H9 (cell line): ENCODE measurements around the gene DYRK4. TPM values are rescaled to one million over a fixed set of nuclear protein-coding genes. Genes with fewer than 3 reads are reported as not detected.

Source experiments
- DNase-seq: peaks from one replicate; pipeline ENCODE4 v3.0.0-alpha.2; 2017
- H2AFZ ChIP-seq: one replicate; pipeline ENCODE4 v1.6.1; 2013; ENCODE audit warnings: mild to moderate bottlenecking, low read length, control low read depth, moderate library complexity
- H2AK5ac ChIP-seq: 2 replicates; pipeline ENCODE4 v1.6.1; 2013; ENCODE audit warnings: low read length, control low read depth, mixed read lengths; ENCODE audit not compliant: insufficient read length
- H2BK120ac ChIP-seq: one replicate; pipeline ENCODE4 v1.6.1; 2013; ENCODE audit warnings: low read depth, mild to moderate bottlenecking, low read length, control low read depth, inconsistent platforms; ENCODE audit not compliant: poor library complexity, severe bottlenecking
- H2BK12ac ChIP-seq: 2 replicates; pipeline ENCODE4 v1.6.1; 2013; ENCODE audit warnings: low read length, control low read depth, mixed read lengths, low read depth; ENCODE audit not compliant: insufficient read length
- H2BK15ac ChIP-seq: 2 replicates; pipeline ENCODE4 v1.6.1; 2013; ENCODE audit warnings: low read depth, low read length, control low read depth
- H2BK20ac ChIP-seq: one replicate; pipeline ENCODE4 v1.6.1; 2013; ENCODE audit warnings: low read depth, mild to moderate bottlenecking, low read length, control low read depth, inconsistent platforms; ENCODE audit not compliant: poor library complexity, severe bottlenecking
- H2BK5ac ChIP-seq: 2 replicates; pipeline ENCODE4 v1.6.1; 2013; ENCODE audit warnings: low read length, control low read depth, mixed read lengths; ENCODE audit not compliant: insufficient read length
- H3K14ac ChIP-seq: 2 replicates; pipeline ENCODE4 v1.6.1; 2013; ENCODE audit warnings: low read length, control low read depth; ENCODE audit not compliant: insufficient read depth
- H3K18ac ChIP-seq: 2 replicates; pipeline ENCODE4 v1.6.1; 2013; ENCODE audit warnings: low read depth, mild to moderate bottlenecking, mixed read lengths, low read length, control low read depth; ENCODE audit not compliant: insufficient read length
- H3K23ac ChIP-seq: 2 replicates; pipeline ENCODE4 v1.6.1; 2013; ENCODE audit warnings: low read length, control low read depth, mixed read lengths, low read depth; ENCODE audit not compliant: insufficient read length
- H3K23me2 ChIP-seq: 2 replicates; pipeline ENCODE4 v1.6.1; 2013; ENCODE audit warnings: low read depth, mild to moderate bottlenecking, mixed read lengths, low read length, control low read depth; ENCODE audit not compliant: insufficient read length, poor library complexity, severe bottlenecking
- H3K27ac ChIP-seq: 2 replicates; pipeline ENCODE4 v1.5.1; 2013; ENCODE audit warnings: low read length, control low read depth, mixed read lengths, low read depth; ENCODE audit not compliant: insufficient read length
- H3K27me3 ChIP-seq: 2 replicates; pipeline ENCODE4 v1.6.1; 2013; ENCODE audit warnings: low read length, control low read depth, inconsistent platforms; ENCODE audit not compliant: insufficient read depth
- H3K4ac ChIP-seq: 2 replicates; pipeline ENCODE4 v1.6.1; 2013; ENCODE audit warnings: low read depth, mild to moderate bottlenecking, control low read depth, inconsistent platforms, low read length, moderate library complexity
- H3K4me1 ChIP-seq: 2 replicates; pipeline ENCODE4 v1.6.1; 2013; ENCODE audit warnings: low read length, control low read depth, inconsistent platforms; ENCODE audit not compliant: insufficient read depth
- H3K4me2 ChIP-seq: 2 replicates; pipeline ENCODE4 v1.6.1; 2013; ENCODE audit warnings: low read length, control low read depth, mixed read lengths; ENCODE audit not compliant: insufficient read length, insufficient read depth
- H3K56ac ChIP-seq: 2 replicates; pipeline ENCODE4 v1.6.1; 2013; ENCODE audit warnings: low read depth, mild to moderate bottlenecking, mixed read lengths, low read length, control low read depth; ENCODE audit not compliant: insufficient read length
- H3K79me1 ChIP-seq: 2 replicates; pipeline ENCODE4 v1.6.1; 2013; ENCODE audit warnings: low read depth, mild to moderate bottlenecking, moderate library complexity, low read length, control low read depth, inconsistent platforms; ENCODE audit not compliant: insufficient read depth, poor library complexity, severe bottlenecking
- H3K79me2 ChIP-seq: 2 replicates; pipeline ENCODE4 v1.6.1; 2013; ENCODE audit warnings: low read length, control low read depth, inconsistent platforms; ENCODE audit not compliant: insufficient read depth
- H3K9ac ChIP-seq: 2 replicates; pipeline ENCODE4 v1.6.1; 2013; ENCODE audit warnings: low read length, control low read depth, mixed read lengths; ENCODE audit not compliant: insufficient read length; ENCODE audit errors: extremely low read depth
- H3K9me3 ChIP-seq: one replicate; pipeline ENCODE4 v1.6.1; 2013; ENCODE audit warnings: low read depth, low read length, inconsistent platforms; ENCODE audit not compliant: control insufficient read depth
- H3T11ph ChIP-seq: one replicate; pipeline ENCODE4 v1.6.1; 2013; ENCODE audit warnings: mild to moderate bottlenecking, low read length, control low read depth, inconsistent platforms
- H4K20me1 ChIP-seq: one replicate; pipeline ENCODE4 v1.6.1; 2013; ENCODE audit not compliant: control insufficient read depth, insufficient read length, insufficient read depth
- H4K5ac ChIP-seq: 2 replicates; pipeline ENCODE4 v1.6.1; 2013; ENCODE audit warnings: low read depth, mild to moderate bottlenecking, mixed read lengths, low read length, control low read depth; ENCODE audit not compliant: insufficient read length
- H4K8ac ChIP-seq: replicated peaks from 2 replicates; pipeline ENCODE4 v1.6.1; 2013; ENCODE audit warnings: low read length, control low read depth, mixed read lengths, low read depth; ENCODE audit not compliant: insufficient read length
- H4K91ac ChIP-seq: 2 replicates; pipeline ENCODE4 v1.6.1; 2013; ENCODE audit warnings: low read depth, mild to moderate bottlenecking, moderate library complexity, mixed read lengths, low read length, control low read depth; ENCODE audit not compliant: insufficient read length
- H3K27ac Mint-ChIP-seq, 3 experiments: 2 replicates in 2 of 3; 3 replicates in 1 of 3; pipeline ENCODE4 v1.8.0; 2020 to 2021; ENCODE audit warnings: mixed read lengths in 3 of 3, mild to moderate bottlenecking in 1 of 3, moderate library complexity in 1 of 3
- H3K27me3 Mint-ChIP-seq: 2 replicates; pipeline ENCODE4 v1.8.0; 2021; ENCODE audit warnings: low read depth, mild to moderate bottlenecking, moderate library complexity, mixed read lengths
- H3K36me3 Mint-ChIP-seq, 3 experiments: 2 replicates in 2 of 3; 3 replicates in 1 of 3; pipeline ENCODE4 v1.8.0; 2020 to 2021; ENCODE audit warnings: low read depth in 3 of 3, mixed read lengths in 3 of 3; ENCODE audit not compliant: insufficient read depth in 1 of 3
- H3K4me1 Mint-ChIP-seq, 2 experiments: 2 replicates each; pipeline ENCODE4 v1.8.0; 2020; ENCODE audit warnings: mixed read lengths in 2 of 2
- H3K4me3 Mint-ChIP-seq, 2 experiments: 2 replicates in 1 of 2; 3 replicates in 1 of 2; pipeline ENCODE4 v1.8.0; 2020 to 2021; ENCODE audit warnings: mild to moderate bottlenecking in 2 of 2, mixed read lengths in 2 of 2, moderate library complexity in 1 of 2
- H3K9me3 Mint-ChIP-seq, 2 experiments: 2 replicates in 1 of 2; 3 replicates in 1 of 2; pipeline ENCODE4 v1.8.0; 2020; ENCODE audit warnings: mild to moderate bottlenecking in 2 of 2, mixed read lengths in 2 of 2, moderate library complexity in 1 of 2
- CTCF ChIP-seq: fragments of 200-600 bp; sonication (generic); conservative IDR thresholded peaks from 3 replicates; pipeline ENCODE4 v1.8.0; 2021; ENCODE audit warnings: antibody characterized with exemption, mild to moderate bottlenecking
- WGBS: extraction: QIAGEN DNeasy Blood & Tissue Kit; methylation state at CpG from one replicate; pipeline ENCODE4 v1.1.7; 2013; ENCODE audit warnings: missing lambda C conversion rate, low lambda C conversion rate, mixed read lengths; ENCODE audit not compliant: insufficient read length; ENCODE audit errors: extremely low coverage; 5-methylcytosine and 5-hydroxymethylcytosine counted together
- total RNA-seq: library from RNA; stranded (reverse); gene quantifications from 2 replicates; pipeline ENCODE4 v1.2.1, GENCODE V29; 2021

DYRK4 gene
- total RNA-seq, 1 experiment from 2014 or later = 15.5 TPM

- H3K36me3 Mint-ChIP-seq = peaks cover 0 to 15% (median 14%) of the 10 kb centered on the region in 3 experiments; a peak in 5 of 7 replicates
- no peak overlapping the region; a peak in 1 of 7 replicates for H3K27ac Mint-ChIP-seq
- no peak for DNase-seq
Observed at GRCh38 chr12:4609071-4609470, 47.1 kb downstream of the DYRK4 start.

More at GRCh38 chr12:4609071-4609470, 47.1 kb downstream of the DYRK4 start:
- Histone ChIP-seq H3K23me2 (peaks cover 3% of the 10 kb centered on the region), H3K23ac (no peak overlapping the region), H3K9ac (no peak overlapping the region), H3K4me1 (peaks cover 2% of the 10 kb centered on the region; the same call in 1 of the 2 replicates), H4K91ac (no peak overlapping the region), H3K9me3 (no peaks in the 10 kb centered on the region), H4K20me1 (no peaks in the 10 kb centered on the region), H2AK5ac (no peak overlapping the region), H3K56ac (no peak overlapping the region), H3K27me3 (no peaks in the 10 kb centered on the region), H2BK12ac (no peak overlapping the region), H3K14ac (no peak overlapping the region), H4K5ac (no peak overlapping the region), H4K8ac (no peak overlapping the region), H2BK120ac (no peak overlapping the region), H3K79me2 (no peaks in the 10 kb centered on the region), H2AFZ (no peak overlapping the region), H3K27ac (no peak overlapping the region), H3K79me1 (no peaks in the 10 kb centered on the region), H2BK15ac (no peak overlapping the region), H2BK20ac (no peak overlapping the region), H3K18ac (no peak overlapping the region), H3K4ac (no peak overlapping the region), H2BK5ac (no peak overlapping the region), H3K4me2 (no peak overlapping the region), H3T11ph (no peak overlapping the region)
- H3K9me3 Mint-ChIP-seq = no peaks in the 10 kb centered on the region
- no peaks in the 10 kb centered on the region for H3K27me3 Mint-ChIP-seq
- no peak for TF ChIP-seq CTCF
- WGBS = no CpG with 5 or more reads among the region's 9 CpGs
- no peak overlapping the region for H3K4me3 Mint-ChIP-seq
- peaks cover 0 to 19% of the 10 kb centered on the region in 2 experiments; a peak in 3 of 4 replicates for H3K4me1 Mint-ChIP-seq
